HG03571 (cell line): ENCODE data around the gene CENPI.
"Not testable (repeated sequence)": the region's sequence is repeated elsewhere in the genome, so short reads cannot be mapped to it uniquely, and the experiment has no call there.

ENCODE experiments used
- ATAC-seq: cut with Tn5 transposase; IDR thresholded peaks from one replicate; pipeline ENCODE4 v1.9.1; 2021; ENCODE audit not compliant: unreplicated experiment

The CENPI gene, protein sequence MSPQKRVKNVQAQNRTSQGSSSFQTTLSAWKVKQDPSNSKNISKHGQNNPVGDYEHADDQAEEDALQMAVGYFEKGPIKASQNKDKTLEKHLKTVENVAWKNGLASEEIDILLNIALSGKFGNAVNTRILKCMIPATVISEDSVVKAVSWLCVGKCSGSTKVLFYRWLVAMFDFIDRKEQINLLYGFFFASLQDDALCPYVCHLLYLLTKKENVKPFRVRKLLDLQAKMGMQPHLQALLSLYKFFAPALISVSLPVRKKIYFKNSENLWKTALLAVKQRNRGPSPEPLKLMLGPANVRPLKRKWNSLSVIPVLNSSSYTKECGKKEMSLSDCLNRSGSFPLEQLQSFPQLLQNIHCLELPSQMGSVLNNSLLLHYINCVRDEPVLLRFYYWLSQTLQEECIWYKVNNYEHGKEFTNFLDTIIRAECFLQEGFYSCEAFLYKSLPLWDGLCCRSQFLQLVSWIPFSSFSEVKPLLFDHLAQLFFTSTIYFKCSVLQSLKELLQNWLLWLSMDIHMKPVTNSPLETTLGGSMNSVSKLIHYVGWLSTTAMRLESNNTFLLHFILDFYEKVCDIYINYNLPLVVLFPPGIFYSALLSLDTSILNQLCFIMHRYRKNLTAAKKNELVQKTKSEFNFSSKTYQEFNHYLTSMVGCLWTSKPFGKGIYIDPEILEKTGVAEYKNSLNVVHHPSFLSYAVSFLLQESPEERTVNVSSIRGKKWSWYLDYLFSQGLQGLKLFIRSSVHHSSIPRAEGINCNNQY

DNA sequence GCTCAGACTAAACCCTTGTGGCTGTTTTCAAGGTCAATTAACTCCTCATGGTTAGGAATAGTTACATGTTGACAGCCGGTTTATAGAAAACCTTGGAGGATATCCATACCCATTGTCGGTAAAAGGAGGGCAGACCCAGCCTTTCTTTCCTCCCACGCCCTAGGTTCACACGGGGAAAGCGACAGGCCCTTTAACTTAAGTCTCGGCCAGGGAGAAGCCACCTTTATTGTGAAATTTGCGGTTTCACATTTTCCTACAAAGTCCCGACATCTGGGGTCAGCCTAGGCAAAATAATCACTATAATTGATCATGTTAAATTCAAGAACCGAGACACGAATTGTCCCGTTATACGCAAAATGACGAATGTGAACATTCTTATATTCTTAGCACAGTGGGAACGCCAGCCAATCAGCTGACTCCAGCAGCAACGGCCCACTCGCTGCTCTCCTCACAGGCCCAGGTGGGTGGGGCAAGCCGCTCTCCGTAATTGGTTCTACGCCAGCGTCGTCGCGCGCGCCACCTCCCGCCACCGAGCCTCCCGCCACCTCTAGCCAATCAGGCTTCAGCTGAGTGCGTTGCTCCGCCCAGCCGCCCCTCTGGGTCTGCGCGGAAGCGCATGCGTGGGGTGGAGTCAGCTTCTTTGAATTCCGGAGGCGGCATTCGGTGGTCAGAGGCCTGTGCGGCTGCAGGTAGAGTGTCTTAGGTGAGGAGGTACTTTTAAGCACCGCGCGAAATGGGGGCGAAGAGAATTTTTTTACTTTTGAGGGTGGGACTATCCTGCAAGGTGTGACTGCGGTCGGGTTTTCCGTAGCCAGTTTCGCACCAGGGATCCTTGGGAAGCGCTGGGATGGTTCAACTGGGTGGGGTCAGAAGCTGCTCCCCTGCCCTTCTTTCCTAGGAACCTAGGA, at the start of gene CENPI:
TSS of gene CENPI (plus strand) at position 659 of the 908 bp plus-strand sequence. CDS start 2,867 bp downstream, outside the sequence.
- peak; percentile 98 for ATAC-seq

DNA sequence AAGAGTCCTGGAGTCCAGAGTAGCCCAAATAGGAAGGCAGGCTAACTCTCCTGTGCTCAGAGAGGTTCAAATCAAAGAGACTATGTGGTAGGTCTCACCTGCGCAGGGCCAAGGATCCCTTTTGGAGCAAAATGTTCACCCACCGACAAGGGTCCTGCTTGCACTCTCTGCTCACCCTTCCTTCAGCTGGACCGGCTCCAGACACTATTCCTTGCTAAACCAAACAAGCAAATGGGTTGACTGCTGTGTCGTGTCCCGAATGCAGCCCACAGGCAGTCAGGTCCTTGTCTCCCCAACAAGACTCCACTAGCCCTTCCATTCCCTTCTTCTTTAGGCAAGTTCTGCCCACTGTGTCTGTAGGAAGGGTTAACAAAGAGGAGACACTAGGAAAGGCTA, 46.9 kb upstream of the CENPI start:
- peak; percentile 3 for ATAC-seq

DNA sequence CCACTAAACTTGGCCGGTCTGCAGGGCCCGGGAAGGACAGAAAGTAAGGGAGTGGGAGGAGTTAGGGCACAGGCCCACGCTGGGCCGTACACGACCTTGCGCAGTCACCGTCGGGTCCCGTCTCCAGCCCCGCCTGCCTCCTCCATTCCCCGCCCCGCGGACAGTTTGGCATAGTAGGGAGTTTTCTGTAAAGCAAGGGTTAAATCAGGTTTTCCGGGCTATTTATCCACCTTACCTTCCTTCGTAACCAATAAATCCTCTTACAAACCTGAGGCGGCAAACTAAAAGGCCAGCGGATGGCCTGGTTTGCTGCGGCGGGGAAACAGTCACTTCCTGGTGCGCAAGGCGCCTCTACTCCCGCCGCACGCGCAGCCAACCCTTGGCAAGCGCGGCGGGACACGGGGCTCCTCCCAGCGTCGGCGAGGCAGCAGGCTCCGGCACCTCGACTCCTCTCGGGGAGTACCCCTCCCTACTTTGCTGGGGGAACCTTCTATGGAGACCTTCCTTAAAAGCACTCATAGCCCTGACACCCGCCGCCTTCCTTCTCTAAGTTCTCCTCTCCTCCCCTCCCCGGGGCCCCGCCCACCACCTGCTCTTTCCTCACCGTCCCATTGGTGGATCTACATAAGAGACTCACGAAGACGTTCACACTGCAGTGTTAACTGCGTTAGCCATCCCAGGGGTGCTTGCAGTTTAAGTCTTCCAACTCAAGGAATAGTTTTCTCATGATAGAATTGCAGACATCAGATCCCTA, 46.3 kb upstream of the CENPI start, which contains the start of gene TRMT2B:
TSS of gene TRMT2B (minus strand) at position 563 of the 754 bp plus-strand sequence. CDS start 9,822 bp downstream, outside the sequence.
- ATAC-seq = peak; percentile 92

DNA sequence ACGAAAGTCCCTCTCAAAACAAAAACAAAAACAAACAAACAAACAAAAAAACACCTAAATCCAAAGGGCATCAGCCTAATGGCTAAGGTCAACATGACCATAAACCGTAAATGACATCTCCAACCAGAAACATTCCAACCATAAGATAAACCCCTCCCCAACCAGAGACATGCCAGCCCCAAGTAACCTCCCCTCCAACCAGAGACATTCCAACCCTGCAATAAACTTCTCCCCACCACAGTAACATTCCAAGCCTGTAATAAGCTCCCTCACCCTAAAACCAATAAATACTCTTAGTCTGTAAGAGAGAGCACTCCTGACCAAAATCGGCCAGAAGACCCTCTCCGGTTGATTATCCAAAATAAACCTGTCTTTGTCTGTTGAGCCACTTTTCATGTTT, 41.5 kb upstream of the CENPI start:
- ATAC-seq = not testable (repeated sequence)

DNA sequence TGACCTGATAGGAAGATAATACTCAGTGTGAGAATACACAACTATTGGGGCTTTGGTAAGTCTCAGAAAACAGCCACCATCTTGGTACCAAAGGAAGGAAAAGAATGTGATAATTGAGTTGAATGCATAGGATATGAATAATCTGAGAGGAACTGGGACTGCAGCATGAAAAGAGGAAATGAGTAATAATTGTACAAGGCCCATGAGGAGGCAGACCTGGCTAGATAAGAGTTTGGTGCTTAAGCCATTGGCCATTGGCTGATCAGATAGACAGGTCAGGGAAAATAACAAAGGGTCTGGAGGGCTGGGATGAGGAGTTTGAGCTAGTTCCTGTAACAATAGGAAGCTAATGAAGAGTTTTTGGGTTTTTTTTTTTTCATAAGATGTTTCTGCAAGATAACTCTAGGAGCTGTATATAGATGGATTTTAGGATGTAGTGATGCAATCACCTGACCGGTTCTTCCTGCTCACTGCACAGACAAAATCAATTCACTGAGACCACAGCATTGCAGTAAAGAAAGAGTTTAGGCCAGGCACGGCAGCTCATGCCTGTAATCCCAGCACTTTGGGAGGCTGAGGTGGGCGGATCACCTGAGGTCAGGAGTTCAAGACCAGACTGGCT, 40.8 kb upstream of the CENPI start:
- ATAC-seq = peak; percentile 89

DNA sequence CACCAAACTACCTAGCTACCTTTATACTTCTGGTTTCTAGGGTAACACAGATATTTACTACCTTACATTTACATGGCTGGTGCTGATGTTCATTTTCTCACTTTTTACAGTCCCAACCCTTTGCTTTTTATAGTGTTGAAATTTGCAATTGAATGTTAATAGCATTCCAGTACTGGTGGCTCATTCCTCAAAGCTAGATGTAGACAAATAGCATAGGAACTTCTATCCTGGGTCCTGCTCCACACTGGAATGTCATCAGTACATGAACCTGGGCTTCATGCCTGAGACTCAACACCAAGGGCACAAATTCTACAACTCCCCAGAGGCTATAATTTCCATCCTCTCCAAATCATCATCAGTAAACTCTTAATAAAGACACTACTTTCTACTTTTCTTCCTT, 35.8 kb upstream of the CENPI start:
- no peak for ATAC-seq

DNA sequence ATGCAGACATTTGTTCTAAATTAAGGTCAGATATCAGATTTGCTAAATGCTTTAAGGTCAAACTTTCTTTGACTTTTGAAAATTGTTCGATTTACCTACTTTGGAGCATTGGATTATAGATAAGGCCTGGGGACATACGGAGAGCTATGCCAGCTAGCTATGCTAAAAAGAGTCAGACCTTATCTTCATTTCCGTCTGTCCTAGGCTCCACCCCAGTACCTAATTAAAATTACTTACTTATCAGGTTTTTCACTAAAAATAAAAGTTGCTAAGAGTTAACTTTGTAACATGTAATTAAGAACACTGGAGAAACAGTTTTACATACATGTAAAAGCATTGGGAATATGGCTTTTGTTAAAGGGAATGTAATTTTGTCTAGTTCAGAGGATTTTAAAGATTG, 26.4 kb upstream of the CENPI start:
- no peak for ATAC-seq

DNA sequence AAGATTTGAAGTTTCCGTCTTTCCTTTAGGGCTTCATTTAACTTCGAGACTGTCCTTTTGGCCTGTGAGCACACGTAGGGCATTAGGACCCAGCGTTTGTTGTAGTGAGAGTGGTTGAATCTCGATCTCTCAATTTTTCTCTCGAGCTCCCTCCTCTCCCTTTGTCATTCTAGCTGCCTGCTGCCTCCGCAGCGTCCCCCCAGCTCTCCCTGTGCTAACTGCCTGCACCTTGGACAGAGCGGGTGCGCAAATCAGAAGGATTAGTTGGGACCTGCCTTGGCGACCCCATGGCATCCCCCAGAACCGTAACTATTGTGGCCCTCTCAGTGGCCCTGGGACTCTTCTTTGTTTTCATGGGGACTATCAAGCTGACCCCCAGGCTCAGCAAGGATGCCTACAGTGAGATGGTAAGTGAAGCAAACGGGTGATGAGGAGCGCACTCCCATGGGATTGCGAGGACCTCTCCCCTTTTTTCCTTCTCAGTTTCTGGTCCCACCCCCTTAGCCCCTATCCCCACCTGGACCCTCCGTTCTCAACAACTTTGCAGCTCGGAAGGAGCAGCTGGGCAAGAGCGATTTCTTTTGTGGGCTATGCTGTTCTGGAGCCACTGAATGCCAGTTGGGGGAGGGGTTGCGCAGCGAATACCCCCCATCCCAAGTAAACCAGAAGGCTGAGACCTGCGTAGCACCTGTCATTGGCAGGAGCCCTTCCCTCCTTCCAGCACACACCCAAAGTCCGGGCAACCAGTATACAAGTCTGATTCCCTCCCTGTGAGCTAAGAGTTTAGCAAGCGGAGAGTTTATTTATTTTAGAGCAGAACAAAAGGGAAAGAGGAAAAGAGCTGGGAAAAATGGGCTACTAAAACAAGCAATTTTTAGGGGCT, 19.0 kb upstream of the CENPI start, which contains the start of gene TMEM35A:
TSS of gene TMEM35A (plus strand) at position 164 of the 883 bp plus-strand sequence. CDS start at position 288, 124 bp downstream.
- ATAC-seq = no peak

DNA sequence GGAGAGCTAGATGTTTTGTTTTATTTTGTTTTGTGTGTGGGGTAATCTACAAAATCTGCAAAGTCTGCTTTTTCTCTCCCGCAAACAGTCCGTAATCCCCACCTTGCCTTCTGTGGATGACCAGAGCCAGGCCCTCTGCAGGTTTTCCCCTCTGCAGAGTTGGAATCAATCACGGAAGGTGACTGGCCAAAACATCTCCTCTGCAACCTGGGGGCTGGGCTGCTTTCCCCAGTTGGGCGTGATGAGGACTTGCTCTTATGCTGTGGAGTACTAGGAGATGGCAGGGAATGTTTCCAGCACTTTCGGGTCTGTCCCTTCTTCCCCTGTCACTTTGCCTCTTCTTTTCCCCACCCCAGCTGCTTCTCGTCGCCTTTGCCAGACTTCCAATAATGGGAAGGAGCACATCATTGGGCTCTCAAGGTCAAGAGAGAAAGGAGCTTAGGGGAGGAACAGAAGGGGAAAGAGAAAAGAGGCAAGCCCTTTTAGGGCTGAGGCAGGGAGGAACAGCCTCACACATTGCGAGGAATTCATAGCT, 18.2 kb upstream of the CENPI start:
- no peak for ATAC-seq

DNA sequence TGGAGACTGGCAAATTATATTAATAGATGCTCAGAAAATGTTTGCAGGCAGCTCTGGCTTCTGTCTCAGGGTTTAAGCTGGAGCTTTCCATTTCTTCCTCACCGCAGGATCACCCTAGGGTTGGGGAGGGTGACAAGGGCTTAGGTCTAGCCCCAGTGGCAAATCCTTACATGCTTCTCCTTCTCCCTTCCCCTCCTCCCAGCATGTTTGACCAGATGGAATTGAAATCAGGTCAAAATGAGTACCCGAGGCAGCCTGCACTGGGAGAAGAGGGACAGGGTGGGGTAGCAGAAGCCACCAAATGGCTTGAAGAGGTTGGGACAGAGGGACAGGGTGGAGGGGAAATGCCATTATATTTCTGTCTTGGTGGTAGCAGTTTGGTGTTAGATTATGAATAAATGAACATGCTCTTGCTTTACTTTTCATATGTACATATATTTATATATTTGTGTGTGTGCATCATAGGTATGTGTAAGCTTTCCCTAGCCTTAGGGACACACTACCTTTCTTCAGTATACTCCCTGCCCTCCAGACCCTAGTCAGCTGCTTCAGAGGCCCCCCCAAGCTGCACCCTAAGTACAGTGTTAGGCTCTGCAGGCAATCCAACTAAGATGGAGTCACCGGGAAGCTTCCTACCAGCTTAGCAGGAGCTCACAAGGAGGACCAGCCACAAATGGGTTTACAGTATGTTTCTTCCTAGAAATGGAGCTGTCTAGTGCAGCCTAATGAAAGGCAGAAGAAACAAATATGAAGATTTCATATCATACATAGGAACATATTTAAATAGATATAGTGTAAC, 17.5 kb upstream of the CENPI start:
- no peak for ATAC-seq

DNA sequence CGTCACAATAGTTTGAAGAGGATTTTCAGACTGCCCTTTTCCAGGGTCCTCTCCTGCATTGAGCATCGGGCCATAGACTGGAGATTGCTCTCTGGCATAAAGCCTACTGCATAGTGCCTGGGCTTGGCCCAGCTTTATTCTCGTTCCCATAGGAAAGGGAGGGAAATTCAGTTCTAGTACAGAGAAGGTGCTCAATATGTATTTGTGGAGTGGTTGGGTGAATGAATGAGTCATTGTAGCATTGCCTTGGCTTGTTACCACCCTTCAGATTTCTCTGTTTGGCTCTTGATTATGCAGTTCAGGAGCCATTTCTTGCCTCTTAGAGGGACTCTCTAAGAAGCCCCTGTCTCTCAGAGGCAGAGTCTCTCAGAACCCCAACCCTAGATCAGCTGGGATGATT, 16.8 kb upstream of the CENPI start:
- ATAC-seq = no peak

DNA sequence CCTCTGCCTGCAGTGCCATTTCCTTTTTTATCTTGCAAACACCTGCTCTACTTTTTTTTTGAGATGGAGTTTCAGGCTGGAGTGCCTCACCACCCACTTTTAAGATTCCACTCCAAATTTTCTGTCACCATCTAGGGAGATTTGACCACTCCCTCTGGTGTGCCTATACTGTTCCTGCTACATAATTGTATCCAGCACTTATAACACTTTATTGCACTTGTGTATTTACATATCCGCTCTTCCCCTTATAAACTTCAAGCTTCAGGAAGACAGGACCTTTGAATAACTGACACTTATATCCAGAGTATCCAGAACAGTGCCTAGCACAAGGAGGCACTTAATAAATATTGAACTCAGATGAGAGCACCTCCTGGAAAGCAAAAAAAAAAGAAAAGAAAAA, 6.2 kb upstream of the CENPI start:
- no peak for ATAC-seq

DNA sequence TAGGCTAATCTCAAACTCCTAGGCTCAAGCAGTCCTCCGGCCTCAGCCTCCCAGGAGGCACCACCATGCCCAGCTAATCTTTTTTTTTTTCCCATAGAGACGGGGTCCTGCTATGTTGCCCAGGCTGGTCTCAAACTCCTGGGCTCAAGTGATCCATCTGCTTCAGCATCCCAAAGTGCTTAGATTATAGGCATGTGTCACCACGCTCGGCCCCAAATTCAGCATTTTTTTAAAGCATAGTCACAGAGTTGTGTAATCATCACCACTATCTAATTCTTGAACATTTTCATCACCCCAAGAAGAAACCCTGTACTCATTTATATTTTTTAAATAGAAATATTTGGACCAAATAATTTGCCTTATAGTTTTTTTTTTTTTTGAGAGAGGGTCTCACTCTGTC, 10.3 kb downstream of the CENPI start:
- no peak for ATAC-seq

DNA sequence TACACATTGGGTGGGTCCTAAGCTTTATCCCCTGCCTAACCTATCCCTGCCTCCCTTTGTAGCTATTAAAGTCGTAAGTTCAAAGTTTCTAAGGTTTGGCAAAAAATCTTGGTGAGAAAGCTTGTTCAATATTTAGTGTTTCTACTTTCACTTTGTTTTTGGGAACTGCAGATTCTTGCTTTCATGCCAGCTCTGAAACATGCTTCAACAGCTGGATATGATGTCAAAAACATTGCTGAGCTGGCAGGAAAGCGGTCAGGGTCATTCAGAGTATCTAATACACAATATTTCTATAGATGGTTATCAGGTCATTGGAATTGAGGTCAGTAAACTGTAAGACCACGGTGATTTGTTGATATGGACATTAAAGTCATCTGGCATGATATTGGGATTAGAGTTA, 19.7 kb downstream of the CENPI start:
- no peak for ATAC-seq

DNA sequence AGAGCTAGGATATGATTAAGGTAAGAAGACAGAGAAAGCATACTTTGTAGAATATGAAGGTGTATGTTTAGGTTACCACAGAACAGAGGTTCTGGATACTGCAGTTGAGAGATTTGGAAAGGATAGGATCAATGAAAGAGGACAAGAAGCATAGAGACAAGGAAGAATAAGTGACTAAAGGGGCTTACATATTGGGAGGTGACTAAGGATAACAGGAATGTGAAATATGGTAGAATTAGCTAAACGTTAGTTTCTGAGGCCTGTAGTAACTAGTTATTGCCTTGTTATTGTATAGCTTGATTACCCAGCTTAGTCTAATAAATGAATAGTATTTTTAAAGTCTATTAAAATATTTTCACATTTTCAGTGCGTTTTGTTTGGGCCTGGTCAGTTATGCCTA, 38.2 kb downstream of the CENPI start:
- no peak for ATAC-seq
